Activated naive CD4-positive, alpha-beta T cell treated with anti-CD3 and anti-CD28 coated beads for 36 hours (primary cell): ENCODE data around the gene DIP2C. TPM values are rescaled to one million over a fixed set of nuclear protein-coding genes. Genes with fewer than 3 reads are reported as not detected.
"Not testable (repeated sequence)": the region's sequence is repeated elsewhere in the genome, so short reads cannot be mapped to it uniquely, and the experiment has no call there.

Experiments
- CTCF ChIA-PET: fragments of 350-600 bp; sonication (Branson Sonifier 250); formaldehyde crosslinking; loops from one replicate; lab custom pipeline; 2021; ENCODE audit warnings: antibody characterized with exemption; lab: Charles Lee
- DNase-seq: peaks from one replicate; pipeline ENCODE4 v3.0.0-alpha.2; 2020
- H3K27ac Mint-ChIP-seq: one replicate; pipeline ENCODE4 v1.8.0; 2021; ENCODE audit warnings: mild to moderate bottlenecking, mixed read lengths
- H3K27me3 Mint-ChIP-seq: one replicate; pipeline ENCODE4 v1.8.0; 2021; ENCODE audit warnings: low read depth, mixed read lengths
- H3K36me3 Mint-ChIP-seq: one replicate; pipeline ENCODE4 v1.8.0; 2021; ENCODE audit warnings: low read depth, mixed read lengths
- H3K4me1 Mint-ChIP-seq: one replicate; pipeline ENCODE4 v1.8.0; 2021; ENCODE audit warnings: low read depth, mixed read lengths
- H3K4me3 Mint-ChIP-seq: one replicate; pipeline ENCODE4 v1.8.0; 2021; ENCODE audit warnings: mild to moderate bottlenecking, moderate library complexity, mixed read lengths
- H3K9me3 Mint-ChIP-seq: one replicate; pipeline ENCODE4 v1.8.0; 2021; ENCODE audit warnings: mixed read lengths
- intact Hi-C: fragments of 100-400 bp; cut with micrococcal nuclease; formaldehyde crosslinking; loops from one replicate; pipeline ENCODE4 v1.15.1; 2023
- total RNA-seq, 2 experiments: library from RNA; stranded (reverse); gene quantifications; one replicate each; pipeline ENCODE4 v1.2.3, GENCODE V29; 2021

The DIP2C gene
- total RNA-seq, 2 experiments from 2014 or later = 0.67 to 0.91 TPM

- H3K27me3 Mint-ChIP-seq = no peaks in the 10 kb centered on the region
Observed at GRCh38 chr10:486206-486605, 203.3 kb downstream of the DIP2C start.

GRCh38 chr10:485776-486175 lies 203.7 kb downstream of the DIP2C start:
- CTCF ChIA-PET = no interaction called here
- Mint-ChIP-seq H3K9me3 (no peaks in the 10 kb centered on the region), H3K4me1 (peaks cover 20% of the 10 kb centered on the region), H3K27me3 (no peaks in the 10 kb centered on the region), H3K36me3 (no peaks in the 10 kb centered on the region), H3K27ac (peak overlapping the region; percentile 85), H3K4me3 (peak overlapping the region; percentile 81)
- intact Hi-C loops = no loop called here
- DNase-seq = no peak

More at GRCh38 chr10:486206-486605, 203.3 kb downstream of the DIP2C start:
- CTCF ChIA-PET = no interaction called here
- Mint-ChIP-seq H3K36me3 (no peaks in the 10 kb centered on the region), H3K9me3 (no peaks in the 10 kb centered on the region), H3K4me1 (peaks cover 20% of the 10 kb centered on the region), H3K27ac (peak overlapping the region; percentile 85), H3K4me3 (peak overlapping the region; percentile 81)
- intact Hi-C loops = no loop called here
- no peak for DNase-seq

GRCh38 chr10:484925-485661 lies 204.4 kb downstream of the DIP2C start:
- H3K4me3 Mint-ChIP-seq = peak overlapping the region; percentile 81
- H3K27me3 Mint-ChIP-seq = no peaks in the 10 kb centered on the region
- CTCF ChIA-PET = no interaction called here
- H3K27ac Mint-ChIP-seq = peak overlapping the region; percentile 85
- intact Hi-C loops = no loop called here
- H3K9me3 Mint-ChIP-seq = no peaks in the 10 kb centered on the region
- peaks cover 20% of the 10 kb centered on the region for H3K4me1 Mint-ChIP-seq
- no peaks in the 10 kb centered on the region for H3K36me3 Mint-ChIP-seq
- peak; percentile 33 for DNase-seq

- no peaks in the 10 kb centered on the region for H3K9me3 Mint-ChIP-seq
- no peaks in the 10 kb centered on the region for H3K36me3 Mint-ChIP-seq
- CTCF ChIA-PET = no interaction called here
- peak overlapping the region; percentile 85 for H3K27ac Mint-ChIP-seq
- DNase-seq = peak; percentile 33
- peaks cover 20% of the 10 kb centered on the region for H3K4me1 Mint-ChIP-seq
- H3K4me3 Mint-ChIP-seq = peak overlapping the region; percentile 81
- H3K27me3 Mint-ChIP-seq = no peaks in the 10 kb centered on the region
- intact Hi-C loops = no loop called here
Observed at GRCh38 chr10:484441-484924, 205.0 kb downstream of the DIP2C start.

- no peaks in the 10 kb centered on the region for H3K9me3 Mint-ChIP-seq
- no peaks in the 10 kb centered on the region for H3K36me3 Mint-ChIP-seq
- peaks cover 20% of the 10 kb centered on the region for H3K4me1 Mint-ChIP-seq
- no peak overlapping the region for H3K4me3 Mint-ChIP-seq
- DNase-seq = no peak
- CTCF ChIA-PET = no interaction called here
- intact Hi-C loops = no loop called here
- H3K27ac Mint-ChIP-seq = no peak overlapping the region
- H3K27me3 Mint-ChIP-seq = no peaks in the 10 kb centered on the region
Observed at GRCh38 chr10:483261-483660, 206.2 kb downstream of the DIP2C start.

- Mint-ChIP-seq H3K36me3 (no peaks in the 10 kb centered on the region), H3K27me3 (no peaks in the 10 kb centered on the region), H3K9me3 (no peaks in the 10 kb centered on the region), H3K4me1 (peaks cover 20% of the 10 kb centered on the region), H3K27ac (no peak overlapping the region), H3K4me3 (no peak overlapping the region)
- no peak for DNase-seq
- intact Hi-C loops = no loop called here
- CTCF ChIA-PET = no interaction called here
Observed at GRCh38 chr10:482848-483247, 206.6 kb downstream of the DIP2C start.

GRCh38 chr10:482051-482501 lies 207.4 kb downstream of the DIP2C start:
- no peak overlapping the region for H3K27ac Mint-ChIP-seq
- H3K4me1 Mint-ChIP-seq = peaks cover 22% of the 10 kb centered on the region
- no peaks in the 10 kb centered on the region for H3K27me3 Mint-ChIP-seq
- intact Hi-C loops = no loop called here
- no peak for DNase-seq
- no peak overlapping the region for H3K4me3 Mint-ChIP-seq
- H3K9me3 Mint-ChIP-seq = peaks cover under 1% of the 10 kb centered on the region
- CTCF ChIA-PET = no interaction called here
- peaks cover under 1% of the 10 kb centered on the region for H3K36me3 Mint-ChIP-seq

GRCh38 chr10:481628-482027 lies 207.8 kb downstream of the DIP2C start:
- Mint-ChIP-seq H3K27ac (no peak overlapping the region), H3K4me1 (peaks cover 26% of the 10 kb centered on the region), H3K27me3 (no peaks in the 10 kb centered on the region), H3K36me3 (peaks cover 2% of the 10 kb centered on the region), H3K4me3 (no peak overlapping the region), H3K9me3 (peaks cover 3% of the 10 kb centered on the region)
- intact Hi-C loops = no loop called here
- DNase-seq = no peak
- CTCF ChIA-PET = no interaction called here

GRCh38 chr10:480928-481552 lies 208.4 kb downstream of the DIP2C start:
- peaks cover 2% of the 10 kb centered on the region for H3K36me3 Mint-ChIP-seq
- DNase-seq = no peak
- CTCF ChIA-PET = no interaction called here
- intact Hi-C loops = no loop called here
- H3K27me3 Mint-ChIP-seq = no peaks in the 10 kb centered on the region
- H3K9me3 Mint-ChIP-seq = peaks cover 3% of the 10 kb centered on the region
- H3K27ac Mint-ChIP-seq = no peak overlapping the region
- H3K4me3 Mint-ChIP-seq = no peak overlapping the region
- H3K4me1 Mint-ChIP-seq = peaks cover 22% of the 10 kb centered on the region

GRCh38 chr10:480498-480927 lies 209.0 kb downstream of the DIP2C start:
- intact Hi-C loops = no loop called here
- peaks cover 5% of the 10 kb centered on the region for H3K9me3 Mint-ChIP-seq

GRCh38 chr10:479706-480497 lies 209.6 kb downstream of the DIP2C start:
- H3K4me1 Mint-ChIP-seq = peaks cover 14% of the 10 kb centered on the region
- intact Hi-C loops, H3K27me3 Mint-ChIP-seq, H3K4me3 Mint-ChIP-seq, CTCF ChIA-PET, H3K27ac Mint-ChIP-seq, H3K36me3 Mint-ChIP-seq, DNase-seq, H3K9me3 Mint-ChIP-seq: not testable (repeated sequence)

More at GRCh38 chr10:480498-480927, 209.0 kb downstream of the DIP2C start:
- no peak overlapping the region for H3K4me3 Mint-ChIP-seq
- H3K27me3 Mint-ChIP-seq = no peaks in the 10 kb centered on the region
- CTCF ChIA-PET = no interaction called here
- peaks cover 19% of the 10 kb centered on the region for H3K4me1 Mint-ChIP-seq
- peaks cover 2% of the 10 kb centered on the region for H3K36me3 Mint-ChIP-seq
- no peak overlapping the region for H3K27ac Mint-ChIP-seq
- DNase-seq = no peak

- peaks cover 4% of the 10 kb centered on the region for H3K36me3 Mint-ChIP-seq
- H3K4me3 Mint-ChIP-seq = no peak overlapping the region
- H3K27me3 Mint-ChIP-seq = no peaks in the 10 kb centered on the region
- CTCF ChIA-PET = no interaction called here
- intact Hi-C loops = no loop called here
- no peak overlapping the region for H3K27ac Mint-ChIP-seq
- peaks cover 12% of the 10 kb centered on the region for H3K9me3 Mint-ChIP-seq
- H3K4me1 Mint-ChIP-seq = peaks cover 8% of the 10 kb centered on the region
- no peak for DNase-seq
Observed at GRCh38 chr10:478471-479245, 210.8 kb downstream of the DIP2C start.
